NK-92 (cell line): ENCODE measurements around the gene CTNNA2.

Source experiments
- DNase-seq: peaks from one replicate; lab custom pipeline; 2025; ENCODE audit not compliant: unreplicated experiment; lab: John Stamatoyannopoulos, UW

CTNNA2 gene

GRCh38 chr2:79849241-79849640 is 336.4 kb downstream of the CTNNA2 start:
- no peak for DNase-seq

GRCh38 chr2:79849949-79850348 is 337.1 kb downstream of the CTNNA2 start:
- no peak for DNase-seq

GRCh38 chr2:79850912-79851311 is 338.1 kb downstream of the CTNNA2 start:
- no peak for DNase-seq

GRCh38 chr2:79855264-79856006 is 342.6 kb downstream of the CTNNA2 start:
- DNase-seq = no peak

- no peak for DNase-seq
Observed at GRCh38 chr2:79857888-79858287, 345.0 kb downstream of the CTNNA2 start.

GRCh38 chr2:79860228-79861058 is 347.6 kb downstream of the CTNNA2 start:
- DNase-seq = no peak

GRCh38 chr2:79861059-79861374 is 348.2 kb downstream of the CTNNA2 start:
- no peak for DNase-seq

GRCh38 chr2:79862756-79863155 is 349.9 kb downstream of the CTNNA2 start:
- no peak for DNase-seq

GRCh38 chr2:79872656-79873055 is 359.8 kb downstream of the CTNNA2 start:
- DNase-seq = no peak

GRCh38 chr2:79874015-79874414 is 361.2 kb downstream of the CTNNA2 start:
- no peak for DNase-seq

- no peak for DNase-seq
Observed at GRCh38 chr2:79876430-79876829, 363.6 kb downstream of the CTNNA2 start.

- DNase-seq = no peak
Observed at GRCh38 chr2:79882548-79882947, 369.7 kb downstream of the CTNNA2 start.

- no peak for DNase-seq
Observed at GRCh38 chr2:79887747-79888374, 375.0 kb downstream of the CTNNA2 start.

- no peak for DNase-seq
Observed at GRCh38 chr2:79892123-79892522, 379.3 kb downstream of the CTNNA2 start.

- no peak for DNase-seq
Observed at GRCh38 chr2:79899196-79899595, 386.3 kb downstream of the CTNNA2 start.

GRCh38 chr2:79901161-79901560 is 388.3 kb downstream of the CTNNA2 start:
- no peak for DNase-seq

GRCh38 chr2:79903222-79904000 is 390.6 kb downstream of the CTNNA2 start:
- no peak for DNase-seq

- DNase-seq = no peak
Observed at GRCh38 chr2:79906139-79906890, 393.5 kb downstream of the CTNNA2 start.

GRCh38 chr2:79909521-79909920 is 396.7 kb downstream of the CTNNA2 start:
- no peak for DNase-seq

GRCh38 chr2:79910643-79911042 is 397.8 kb downstream of the CTNNA2 start:
- DNase-seq = no peak

- DNase-seq = no peak
Observed at GRCh38 chr2:79915455-79915854, 402.6 kb downstream of the CTNNA2 start.
